GM12878 (cell line): ENCODE results near the gene FDX2. TPM values are rescaled to one million over a fixed set of nuclear protein-coding genes. Genes with fewer than 3 reads are reported as not detected.

Experiments
- ATAC-seq: fragments of 200-7000 bp; cut with Tn5 transposase; 3 replicates; pipeline ENCODE4 v1.9.1; 2020; ENCODE audit warnings: mild to moderate bottlenecking, moderate library complexity
- BruUV-seq: library from RNA; stranded (reverse); fragments of 400-500 nt; replicated peaks from 2 replicates; lab custom pipeline; 2021; lab: Mats Ljungman, UMichigan
- CTCF ChIA-PET: fragments of 300-600 bp; sonication (Branson Sonifier 250); formaldehyde crosslinking; extraction: SDS; loops from one replicate; lab custom pipeline; 2021; ENCODE audit warnings: inconsistent platforms; lab: Yijun Ruan, JAX
- POLR2A ChIA-PET: fragments of 350-600 bp; formaldehyde crosslinking; extraction: SDS; loops from one replicate; lab custom pipeline; 2021; ENCODE audit warnings: inconsistent platforms; lab: Charles Lee
- RAD21 ChIA-PET: fragments of 300-600 bp; sonication (Branson Sonifier 250); formaldehyde crosslinking; loops from one replicate; lab custom pipeline; 2023; ENCODE audit warnings: antibody characterized with exemption; ENCODE audit not compliant: unreplicated experiment; lab: Charles Lee
- SMC1A ChIA-PET: fragments of 300-600 bp; sonication (Branson Sonifier 250); formaldehyde crosslinking; loops from one replicate; lab custom pipeline; 2023; ENCODE audit not compliant: unreplicated experiment, uncharacterized antibody; lab: Charles Lee
- DNase-seq: peaks from one replicate; pipeline ENCODE4 v3.0.0-alpha.2; 2011; ENCODE audit warnings: low read depth, low spot score
- FAIRE-seq: peaks from 3 replicates; lab custom pipeline; 2011; peaks lifted over from hg19 to GRCh38; lab: Jason Lieb, UNC
- H2AFZ ChIP-seq: 2 replicates; pipeline ENCODE4 v1.6.0; 2011; ENCODE audit warnings: low read depth, low read length, control low read depth; ENCODE audit not compliant: control insufficient read depth
- H3K27ac ChIP-seq: 2 replicates; pipeline ENCODE4 v1.5.1; 2011; ENCODE audit warnings: control low read depth; ENCODE audit not compliant: control insufficient read depth, insufficient read depth
- H3K27me3 ChIP-seq, 2 experiments: replicated peaks in 1 of 2; 2 replicates each; pipeline versions ENCODE4 v1.6.0 to v1.6.1; 2011; ENCODE audit warnings: low read length in 1 of 2; ENCODE audit not compliant: control insufficient read depth in 2 of 2, insufficient read depth in 2 of 2
- H3K36me3 ChIP-seq, 2 experiments: 2 replicates each; pipeline ENCODE4 v1.5.1; 2011; ENCODE audit warnings: low read length in 1 of 2; ENCODE audit not compliant: control insufficient read depth in 2 of 2, insufficient read depth in 2 of 2
- H3K4me1 ChIP-seq: 2 replicates; pipeline ENCODE4 v1.6.1; 2011; ENCODE audit warnings: mild to moderate bottlenecking, low read length, moderate library complexity, mixed read lengths; ENCODE audit not compliant: control insufficient read depth, insufficient read depth
- H3K4me2 ChIP-seq: 2 replicates; pipeline ENCODE4 v1.6.0; 2011; ENCODE audit warnings: control low read depth; ENCODE audit not compliant: control insufficient read depth, insufficient read depth
- H3K4me3 ChIP-seq: fragments of 200-600 bp; sonication (generic); 2 replicates; pipeline ENCODE4 v1.5.1; 2016
- H3K79me2 ChIP-seq: 2 replicates; pipeline ENCODE4 v1.6.0; 2011; ENCODE audit warnings: low read length; ENCODE audit not compliant: control insufficient read depth, insufficient read depth
- H3K9ac ChIP-seq: 2 replicates; pipeline ENCODE4 v1.8.0; 2011; ENCODE audit warnings: low read length, control low read depth, mixed read lengths; ENCODE audit not compliant: control insufficient read depth, insufficient read depth
- H3K9me3 ChIP-seq: replicated peaks from 3 replicates; pipeline ENCODE4 v1.5.1; 2011; ENCODE audit warnings: mild to moderate bottlenecking, low read length; ENCODE audit not compliant: control insufficient read depth, insufficient read depth
- H4K20me1 ChIP-seq: 2 replicates; pipeline ENCODE4 v1.6.0; 2011; ENCODE audit not compliant: control insufficient read depth, insufficient read depth
- NFYA ChIP-seq: IDR thresholded peaks from 2 replicates; pipeline ENCODE4 v1.6.1; 2011; ENCODE audit warnings: low read depth, mild to moderate bottlenecking, low read length, improper control_type of control experiment, borderline replicate concordance
- POLR2A ChIP-seq: IDR thresholded peaks from 2 replicates; pipeline ENCODE4 v1.6.1; 2011; ENCODE audit warnings: low read depth, mild to moderate bottlenecking, low read length
- POLR2AphosphoS5 ChIP-seq: IDR thresholded peaks from 2 replicates; pipeline ENCODE4 v1.6.1; 2011; ENCODE audit warnings: mild to moderate bottlenecking, low read length, inconsistent platforms
- TAF1 ChIP-seq: IDR thresholded peaks from 2 replicates; pipeline ENCODE4 v1.6.1; 2011; ENCODE audit warnings: mild to moderate bottlenecking, low read depth, low read length, borderline replicate concordance
- WGBS: methylation state at CpG from one replicate; pipeline ENCODE4 v1.1.6; 2016; ENCODE audit warnings: low lambda C conversion rate; ENCODE audit not compliant: insufficient replicate concordance, insufficient coverage; ENCODE audit errors: missing lambda C conversion rate; 5-methylcytosine and 5-hydroxymethylcytosine counted together
- in situ Hi-C: fragments of 300-500 bp; cut with MboI; formaldehyde crosslinking; loops from 9 replicates; pipeline ENCODE4 v1.14.3; 2018; ENCODE audit warnings: mixed read lengths
- intact Hi-C: fragments of 100-400 bp; cut with micrococcal nuclease; formaldehyde crosslinking; loops from one replicate; pipeline ENCODE4 v1.14.2; 2022; ENCODE audit not compliant: unreplicated experiment
- polyA plus RNA-seq, 11 experiments: library from polyadenylated mRNA; depleted of rRNA in 4 of 11; unstranded in 6 of 11; stranded (reverse) in 5 of 11; fragments of >200 nt; fragmentation: Nextera tagmentation in 4 of 11; fragmentation: Illumina TruSeq in 1 of 11; extraction: Ambion mirVana in 4 of 11; extraction: Trizol in 1 of 11; gene quantifications; 1 replicate in 1 of 11; 2 replicates in 10 of 11; pipeline versions ENCODE4 v1.2.1 to v1.2.3, GENCODE V29; 2011 to 2016; ENCODE audit warnings: inconsistent platforms in 2 of 11, missing spikeins in 2 of 11, low read depth in 1 of 11
- total RNA-seq, 4 experiments: library from RNA; depleted of rRNA in 3 of 4; stranded (reverse); fragments of >200 nt in 3 of 4; fragmentation: Illumina TruSeq in 1 of 4; extraction: Trizol in 1 of 4; gene quantifications; 2 replicates each; pipeline versions ENCODE4 v1.2.1 to v1.2.3, GENCODE V29; 2013 to 2021
- TF ChIP-seq, protein P1 (sequence below): fragments of 450-650 bp; formaldehyde crosslinking; IDR thresholded peaks from 2 replicates; pipeline ENCODE4 v1.4.0; 2022; ENCODE audit warnings: mild to moderate bottlenecking, moderate library complexity

FDX2 gene
- total and polyA plus RNA-seq, 10 of the 15 experiments (the other 5 are each of a cell fraction or from before 2014, with no cell fraction given), result 1.4 to 50.4 (median 24.7) TPM

DNA sequence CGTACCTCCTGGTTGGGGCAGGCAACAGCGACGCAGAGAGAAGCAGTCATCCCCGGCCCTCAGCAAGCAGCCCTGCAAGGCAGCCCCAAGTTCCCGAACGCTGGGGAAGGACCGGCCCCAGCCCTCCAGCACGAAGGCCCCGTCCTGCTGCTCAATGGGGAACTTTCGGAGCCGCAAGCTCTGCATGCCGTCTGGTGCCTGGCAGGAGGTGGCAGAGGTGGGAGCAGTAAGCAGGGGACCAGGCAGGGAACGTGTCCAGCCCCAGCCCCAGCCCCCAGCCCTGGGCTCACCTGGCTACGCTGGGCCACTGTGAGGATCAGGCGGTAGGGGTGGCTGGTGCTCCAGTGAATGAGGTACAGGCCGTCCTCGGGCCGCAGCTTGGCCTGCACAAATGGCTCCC, 46.4 kb upstream of the FDX2 start (continued):
- TF ChIP-seq, protein P1, sequence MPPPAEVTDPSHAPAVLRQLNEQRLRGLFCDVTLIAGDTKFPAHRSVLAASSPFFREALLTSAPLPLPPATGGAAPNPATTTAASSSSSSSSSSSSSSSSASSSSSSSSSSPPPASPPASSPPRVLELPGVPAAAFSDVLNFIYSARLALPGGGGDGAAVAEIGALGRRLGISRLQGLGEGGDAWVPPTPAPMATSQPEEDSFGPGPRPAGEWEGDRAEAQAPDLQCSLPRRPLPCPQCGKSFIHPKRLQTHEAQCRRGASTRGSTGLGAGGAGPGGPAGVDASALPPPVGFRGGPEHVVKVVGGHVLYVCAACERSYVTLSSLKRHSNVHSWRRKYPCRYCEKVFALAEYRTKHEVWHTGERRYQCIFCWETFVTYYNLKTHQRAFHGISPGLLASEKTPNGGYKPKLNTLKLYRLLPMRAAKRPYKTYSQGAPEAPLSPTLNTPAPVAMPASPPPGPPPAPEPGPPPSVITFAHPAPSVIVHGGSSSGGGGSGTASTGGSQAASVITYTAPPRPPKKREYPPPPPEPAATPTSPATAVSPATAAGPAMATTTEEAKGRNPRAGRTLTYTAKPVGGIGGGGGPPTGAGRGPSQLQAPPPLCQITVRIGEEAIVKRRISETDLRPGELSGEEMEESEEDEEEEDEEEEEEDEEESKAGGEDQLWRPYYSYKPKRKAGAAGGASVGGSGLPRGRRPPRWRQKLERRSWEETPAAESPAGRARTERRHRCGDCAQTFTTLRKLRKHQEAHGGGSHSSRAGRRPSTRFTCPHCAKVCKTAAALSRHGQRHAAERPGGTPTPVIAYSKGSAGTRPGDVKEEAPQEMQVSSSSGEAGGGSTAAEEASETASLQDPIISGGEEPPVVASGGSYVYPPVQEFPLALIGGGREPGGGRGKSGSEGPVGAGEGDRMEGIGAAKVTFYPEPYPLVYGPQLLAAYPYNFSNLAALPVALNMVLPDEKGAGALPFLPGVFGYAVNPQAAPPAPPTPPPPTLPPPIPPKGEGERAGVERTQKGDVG (CRISPR knock-in tag), result no peak

DNA sequence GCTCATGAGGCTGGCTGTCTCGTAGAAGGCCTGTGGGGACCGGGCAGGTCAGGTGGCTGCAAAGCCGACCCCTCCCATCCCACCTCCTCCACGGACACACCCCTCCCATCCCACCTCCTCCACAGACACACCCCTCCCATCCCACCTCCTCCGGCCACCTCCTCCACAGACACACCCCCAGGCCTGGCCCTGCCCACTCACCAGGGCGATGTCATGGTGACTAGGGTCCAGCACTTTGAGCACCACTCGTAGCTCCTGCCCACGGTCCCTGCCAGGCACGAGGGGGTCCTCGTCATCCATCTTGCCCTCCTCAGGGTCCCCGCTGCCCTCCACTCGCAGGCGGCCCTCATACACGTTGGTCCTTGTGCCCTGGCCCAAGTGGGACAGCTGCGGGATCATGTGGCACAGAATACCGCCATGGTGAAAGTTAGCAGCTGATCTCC, 45.8 kb upstream of the FDX2 start:
- ChIA-PET POLR2A (interaction anchor here (0.5 to 1.2 kb wide), 3 partner anchors 91 to 213 kb away, joined by 3 to 4 read pairs (median 4); partner anchors contain the start of gene ICAM1), CTCF (interaction anchor here (0.7 kb wide), 1 partner anchor 502 kb away, joined by 3 read pairs; no protein-coding TSS in a partner anchor), SMC1A (no interaction called here), RAD21 (interaction anchor here (0.6 kb wide), 1 partner anchor 14 kb away, joined by 3 read pairs; no protein-coding TSS in a partner anchor)
- no peak overlapping the region for H3K9ac ChIP-seq
- ATAC-seq, result no peak; the same call in 2 of the 3 replicates
- no peak for DNase-seq
- in situ Hi-C loops, result no loop called here
- no peak overlapping the region for H3K4me2 ChIP-seq
- H3K27me3 ChIP-seq, result no peaks in the 10 kb centered on the region
- no peaks in the 10 kb centered on the region; the same call in 1 of the 2 replicates for H4K20me1 ChIP-seq
- WGBS, result 92% methylated on average over 14 of the region's 16 CpGs
- H3K9me3 ChIP-seq, result no peaks in the 10 kb centered on the region
- no peaks in the 10 kb centered on the region for H3K4me1 ChIP-seq
- H2AFZ ChIP-seq, result no peak overlapping the region
- H3K79me2 ChIP-seq, result no peaks in the 10 kb centered on the region; the same call in 1 of the 2 replicates
- BruUV-seq, result no TSS peak
- TF ChIP-seq POLR2A (peak; percentile 65), NFYA (no peak), TAF1 (no peak), POLR2AphosphoS5 (0 out of 2 replicates have a peak, but pooled peaks have one; percentile 21)
- intact Hi-C loops, result no loop called here
- no peak for FAIRE-seq
- H3K4me3 ChIP-seq, result no peak overlapping the region
- no peak overlapping the region for H3K27ac ChIP-seq
- peaks cover 24 to 46% of the 10 kb centered on the region in 2 experiments for H3K36me3 ChIP-seq
